Activated naive CD4-positive, alpha-beta T cell treated with anti-CD3 and anti-CD28 coated beads for 36 hours (primary cell): ENCODE results near the gene PLXNB2. TPM values are rescaled to one million over a fixed set of nuclear protein-coding genes. Genes with fewer than 3 reads are reported as not detected.

Experiments
- CTCF ChIA-PET: fragments of 350-600 bp; sonication (Branson Sonifier 250); formaldehyde crosslinking; loops from one replicate; lab custom pipeline; 2021; ENCODE audit warnings: antibody characterized with exemption; lab: Charles Lee
- DNase-seq: peaks from one replicate; pipeline ENCODE4 v3.0.0-alpha.2; 2020
- H3K27ac Mint-ChIP-seq: one replicate; pipeline ENCODE4 v1.8.0; 2021; ENCODE audit warnings: mild to moderate bottlenecking, mixed read lengths
- H3K27me3 Mint-ChIP-seq: one replicate; pipeline ENCODE4 v1.8.0; 2021; ENCODE audit warnings: low read depth, mixed read lengths
- H3K36me3 Mint-ChIP-seq: one replicate; pipeline ENCODE4 v1.8.0; 2021; ENCODE audit warnings: low read depth, mixed read lengths
- H3K4me1 Mint-ChIP-seq: one replicate; pipeline ENCODE4 v1.8.0; 2021; ENCODE audit warnings: low read depth, mixed read lengths
- H3K4me3 Mint-ChIP-seq: one replicate; pipeline ENCODE4 v1.8.0; 2021; ENCODE audit warnings: mild to moderate bottlenecking, moderate library complexity, mixed read lengths
- H3K9me3 Mint-ChIP-seq: one replicate; pipeline ENCODE4 v1.8.0; 2021; ENCODE audit warnings: mixed read lengths
- intact Hi-C: fragments of 100-400 bp; cut with micrococcal nuclease; formaldehyde crosslinking; loops from one replicate; pipeline ENCODE4 v1.15.1; 2023
- total RNA-seq, 2 experiments: library from RNA; stranded (reverse); gene quantifications; one replicate each; pipeline ENCODE4 v1.2.3, GENCODE V29; 2021

Gene PLXNB2
- total RNA-seq, 2 experiments from 2014 or later = 9.8 to 10.4 TPM

GRCh38 chr22:50269970-50270665 lies 37.3 kb downstream of the PLXNB2 start, which contains the start of gene MAPK11:
Gene MAPK11, minus strand, starts transcription at chr22:50270380. Its CDS starts 88 bp downstream, at chr22:50270292.
- Mint-ChIP-seq H3K27me3 (no peaks in the 10 kb centered on the region), H3K27ac (no peak within 1 kb of the TSS), H3K4me3 (peak within 1 kb of the TSS; percentile 66), H3K4me1 (peaks cover 13% of the 10 kb centered on the region), H3K9me3 (no peaks in the 10 kb centered on the region), H3K36me3 (no peaks in the 10 kb centered on the region)
- intact Hi-C loops = loop anchor here (1.0 to 5.0 kb wide), 5 partner anchors 18 to 351 kb away; no protein-coding TSS in a partner anchor
- DNase-seq = peak; percentile 87
- CTCF ChIA-PET = no interaction called here

- DNase-seq = no peak
- Mint-ChIP-seq H3K36me3 (no peaks in the 10 kb centered on the region), H3K4me1 (peaks cover 13% of the 10 kb centered on the region), H3K27ac (no peak overlapping the region), H3K4me3 (peak overlapping the region; percentile 63), H3K9me3 (no peaks in the 10 kb centered on the region), H3K27me3 (no peaks in the 10 kb centered on the region)
- CTCF ChIA-PET = no interaction called here
- intact Hi-C loops = no loop called here
Measured at GRCh38 chr22:50269573-50269969, 37.9 kb downstream of the PLXNB2 start.

GRCh38 chr22:50268655-50269113 lies 38.8 kb downstream of the PLXNB2 start:
- Mint-ChIP-seq H3K27me3 (no peaks in the 10 kb centered on the region), H3K27ac (no peak overlapping the region), H3K36me3 (no peaks in the 10 kb centered on the region), H3K4me1 (peaks cover 13% of the 10 kb centered on the region), H3K9me3 (no peaks in the 10 kb centered on the region), H3K4me3 (peak overlapping the region; percentile 34)
- intact Hi-C loops = no loop called here
- no peak for DNase-seq
- CTCF ChIA-PET = no interaction called here

GRCh38 chr22:50267591-50268390 lies 39.7 kb downstream of the PLXNB2 start:
- peaks cover 2% of the 10 kb centered on the region for H3K27me3 Mint-ChIP-seq
- no peaks in the 10 kb centered on the region for H3K36me3 Mint-ChIP-seq
- H3K9me3 Mint-ChIP-seq = no peaks in the 10 kb centered on the region
- peak; percentile 48 for DNase-seq
- H3K27ac Mint-ChIP-seq = no peak overlapping the region
- intact Hi-C loops = no loop called here
- H3K4me3 Mint-ChIP-seq = no peak overlapping the region
- CTCF ChIA-PET = interaction anchor here (1.1 to 1.2 kb wide), 2 partner anchors 8 to 9 kb away, joined by 3 to 4 read pairs; no protein-coding TSS in a partner anchor
- peaks cover 13% of the 10 kb centered on the region for H3K4me1 Mint-ChIP-seq

GRCh38 chr22:50266994-50267393 lies 40.5 kb downstream of the PLXNB2 start:
- H3K36me3 Mint-ChIP-seq = no peaks in the 10 kb centered on the region
- no peak overlapping the region for H3K27ac Mint-ChIP-seq
- no peak for DNase-seq
- H3K4me3 Mint-ChIP-seq = no peak overlapping the region
- CTCF ChIA-PET = interaction anchor here (1.1 to 1.2 kb wide), 2 partner anchors 9 to 10 kb away, joined by 3 to 4 read pairs; no protein-coding TSS in a partner anchor
- intact Hi-C loops = no loop called here
- no peaks in the 10 kb centered on the region for H3K9me3 Mint-ChIP-seq
- H3K4me1 Mint-ChIP-seq = peaks cover 18% of the 10 kb centered on the region
- peaks cover 10% of the 10 kb centered on the region for H3K27me3 Mint-ChIP-seq

GRCh38 chr22:50264946-50265669 lies 42.3 kb downstream of the PLXNB2 start:
- peaks cover 16% of the 10 kb centered on the region for H3K27me3 Mint-ChIP-seq
- H3K27ac Mint-ChIP-seq = no peak overlapping the region
- CTCF ChIA-PET = interaction anchor here (1.1 kb wide), 1 partner anchor 12 kb away, joined by 4 read pairs; no protein-coding TSS in a partner anchor
- no peaks in the 10 kb centered on the region for H3K9me3 Mint-ChIP-seq
- intact Hi-C loops = no loop called here
- H3K4me1 Mint-ChIP-seq = peaks cover 17% of the 10 kb centered on the region
- no peak overlapping the region for H3K4me3 Mint-ChIP-seq
- no peaks in the 10 kb centered on the region for H3K36me3 Mint-ChIP-seq
- DNase-seq = no peak

GRCh38 chr22:50264104-50264745 lies 43.2 kb downstream of the PLXNB2 start:
- no peak for DNase-seq
- peaks cover 13% of the 10 kb centered on the region for H3K4me1 Mint-ChIP-seq
- CTCF ChIA-PET = interaction anchor here (1.1 kb wide), 1 partner anchor 11 kb away, joined by 4 read pairs; no protein-coding TSS in a partner anchor
- H3K4me3 Mint-ChIP-seq = no peak overlapping the region
- peaks cover 19% of the 10 kb centered on the region for H3K27me3 Mint-ChIP-seq
- no peaks in the 10 kb centered on the region for H3K9me3 Mint-ChIP-seq
- no peak overlapping the region for H3K27ac Mint-ChIP-seq
- no peaks in the 10 kb centered on the region for H3K36me3 Mint-ChIP-seq
- intact Hi-C loops = no loop called here

- intact Hi-C loops = no loop called here
- DNase-seq = no peak
- H3K36me3 Mint-ChIP-seq = no peaks in the 10 kb centered on the region
- no peak overlapping the region for H3K27ac Mint-ChIP-seq
- peaks cover 26% of the 10 kb centered on the region for H3K27me3 Mint-ChIP-seq
- no peaks in the 10 kb centered on the region for H3K9me3 Mint-ChIP-seq
- no peak overlapping the region for H3K4me3 Mint-ChIP-seq
- peaks cover 7% of the 10 kb centered on the region for H3K4me1 Mint-ChIP-seq
- CTCF ChIA-PET = interaction anchor here (1.4 to 1.6 kb wide), 2 partner anchors 10 to 21 kb away, joined by 3 to 8 read pairs; no protein-coding TSS in a partner anchor
Measured at GRCh38 chr22:50262973-50263617, 44.4 kb downstream of the PLXNB2 start.

- Mint-ChIP-seq H3K4me1 (peaks cover 6% of the 10 kb centered on the region), H3K27ac (no peak overlapping the region), H3K4me3 (peak overlapping the region; percentile 62), H3K9me3 (no peaks in the 10 kb centered on the region), H3K36me3 (no peaks in the 10 kb centered on the region), H3K27me3 (peaks cover 26% of the 10 kb centered on the region)
- peak; percentile 36 for DNase-seq
- CTCF ChIA-PET = interaction anchor here (0.5 to 1.9 kb wide), 4 partner anchors 10 to 86 kb away, joined by 3 to 9 read pairs (median 6); partner anchors contain the start of gene HDAC10
- intact Hi-C loops = no loop called here
Measured at GRCh38 chr22:50262460-50262911, 45.0 kb downstream of the PLXNB2 start.

GRCh38 chr22:50261615-50262459 lies 45.6 kb downstream of the PLXNB2 start, which contains the start of gene MAPK12:
Gene MAPK12, minus strand, starts transcription at chr22:50261683. Its CDS starts 174 bp downstream, at chr22:50261509.
- CTCF ChIA-PET = interaction anchor here (0.5 to 1.9 kb wide), 5 partner anchors 9 to 87 kb away, joined by 3 to 9 read pairs (median 4); partner anchors contain the start of gene HDAC10
- Mint-ChIP-seq H3K36me3 (no peaks in the 10 kb centered on the region), H3K27ac (no peak within 1 kb of the TSS)

More at GRCh38 chr22:50261615-50262459, 45.6 kb downstream of the PLXNB2 start, which contains the start of gene MAPK12:
- intact Hi-C loops = no loop called here
- DNase-seq = no peak
- no peaks in the 10 kb centered on the region for H3K9me3 Mint-ChIP-seq
- H3K4me1 Mint-ChIP-seq = peaks cover 6% of the 10 kb centered on the region
- H3K27me3 Mint-ChIP-seq = peaks cover 26% of the 10 kb centered on the region
- H3K4me3 Mint-ChIP-seq = peak within 1 kb of the TSS; percentile 62
